K562 (cell line): Measurements from ENCODE around the gene VEGFA. TPM values are rescaled to one million over a fixed set of nuclear protein-coding genes. Genes with fewer than 3 reads are reported as not detected.

Experiments
- BHLHE40 ChIP-seq: IDR thresholded peaks from 2 replicates; pipeline ENCODE4 v1.6.1; 2011; ENCODE audit warnings: low read length, improper control_type of control experiment
- CBX8 ChIP-seq: fragments of 200-600 bp; sonication (generic); IDR thresholded peaks from 2 replicates; pipeline ENCODE4 v1.6.1; 2012; ENCODE audit warnings: borderline replicate concordance, mixed run types, low read depth, mild to moderate bottlenecking, moderate library complexity, mixed read lengths, low read length, control low read depth, inconsistent platforms; ENCODE audit not compliant: poor library complexity, severe bottlenecking; ENCODE audit errors: extremely low read depth
- DMBX1 ChIP-seq: fragments of 250-450 bp; sonication (Bioruptor Pico); IDR thresholded peaks from 2 replicates; pipeline ENCODE4 v1.8.0; 2022; ENCODE audit warnings: inconsistent platforms, mild to moderate bottlenecking, moderate library complexity, borderline replicate concordance
- DNMT1 ChIP-seq: fragments of 450-650 bp; IDR thresholded peaks from 2 replicates; pipeline ENCODE4 v1.6.1; 2016; ENCODE audit warnings: antibody characterized with exemption, mild to moderate bottlenecking
- ELF4 ChIP-seq: fragments of 450-650 bp; formaldehyde crosslinking; IDR thresholded peaks from 2 replicates; pipeline ENCODE4 v1.4.0; 2022; ENCODE audit warnings: missing genetic modification characterization
- EP400 ChIP-seq: fragments of 450-650 bp; IDR thresholded peaks from 2 replicates; pipeline ENCODE4 v1.6.1; 2017; ENCODE audit warnings: antibody characterized with exemption, mild to moderate bottlenecking, moderate library complexity
- ETS2 ChIP-seq: IDR thresholded peaks from 2 replicates; pipeline ENCODE4 v1.6.1; 2016; ENCODE audit warnings: borderline replicate concordance, missing genetic modification characterization, mild to moderate bottlenecking, moderate library complexity, missing compliant biosample characterization; ENCODE audit not compliant: poor library complexity, severe bottlenecking
- ETV6 ChIP-seq, 3 experiments: fragments of 150-350 bp in 1 of 3; sonication (generic) in 1 of 3; formaldehyde crosslinking in 1 of 3; IDR thresholded peaks; 2 replicates each; pipeline versions ENCODE4 v1.6.1 to v1.8.0; 2014 to 2022; ENCODE audit warnings: borderline replicate concordance in 2 of 3, low read depth in 2 of 3, antibody characterized with exemption in 1 of 3, low read length in 1 of 3, mild to moderate bottlenecking in 1 of 3, missing genetic modification reagents in 1 of 3
- FOSL1 ChIP-seq: fragments of 200-800 bp; sonication (Bioruptor generic); conservative IDR thresholded peaks from 2 replicates; pipeline ENCODE4 v1.6.1; 2016; ENCODE audit warnings: missing genetic modification characterization, missing compliant biosample characterization
- GABPB1 ChIP-seq: sonication (generic); formaldehyde crosslinking; IDR thresholded peaks from 2 replicates; pipeline ENCODE4 v1.8.0; 2022; ENCODE audit warnings: mild to moderate bottlenecking, missing genetic modification reagents
- LARP7 ChIP-seq: fragments of 450-650 bp; IDR thresholded peaks from 2 replicates; pipeline ENCODE4 v1.6.1; 2016
- MAZ ChIP-seq, 2 experiments: fragments of 450-650 bp in 1 of 2; sonication (generic) in 1 of 2; formaldehyde crosslinking; IDR thresholded peaks in 1 of 2; conservative IDR thresholded peaks in 1 of 2; 2 replicates each; pipeline versions ENCODE4 v1.4.0 to v1.5.0; 2020; ENCODE audit warnings: mild to moderate bottlenecking in 1 of 2, missing genetic modification reagents in 1 of 2
- POLR3A ChIP-seq: IDR thresholded peaks from 2 replicates; pipeline ENCODE4 v1.6.1; 2011; ENCODE audit warnings: borderline replicate concordance, mild to moderate bottlenecking, moderate library complexity; ENCODE audit not compliant: insufficient read length, insufficient read depth; ENCODE audit errors: extremely low read depth
- RHOXF2B ChIP-seq: fragments of 250-450 bp; sonication (Bioruptor Pico); conservative IDR thresholded peaks from 2 replicates; pipeline ENCODE4 v1.5.1; 2021
- RNF2 ChIP-seq: sonication (generic); IDR thresholded peaks from 2 replicates; pipeline ENCODE4 v1.6.1; 2016
- SMAD4 ChIP-seq: fragments of 250-450 bp; sonication (Bioruptor Pico); conservative IDR thresholded peaks from 2 replicates; pipeline ENCODE4 v1.8.0; 2021; ENCODE audit warnings: inconsistent platforms, mild to moderate bottlenecking, moderate library complexity
- SMARCA4 ChIP-seq: fragments of 450-650 bp; IDR thresholded peaks from 2 replicates; pipeline ENCODE4 v1.6.1; 2016
- SNIP1 ChIP-seq: fragments of 450-650 bp; IDR thresholded peaks from 2 replicates; pipeline ENCODE4 v1.7.1; 2017; ENCODE audit warnings: low read depth, mild to moderate bottlenecking
- SREBF2 ChIP-seq: sonication (generic); formaldehyde crosslinking; IDR thresholded peaks from 2 replicates; pipeline ENCODE4 v1.4.0; 2020; ENCODE audit warnings: mild to moderate bottlenecking, missing genetic modification reagents
- XRCC3 ChIP-seq: fragments of 450-650 bp; IDR thresholded peaks from 2 replicates; pipeline ENCODE4 v1.6.1; 2017; ENCODE audit warnings: mild to moderate bottlenecking, moderate library complexity
- polyA plus RNA-seq, 8 experiments: library from polyadenylated mRNA; depleted of rRNA in 4 of 8; stranded (reverse) in 5 of 8; unstranded in 3 of 8; fragments of >200 nt; fragmentation: Nextera tagmentation in 2 of 8; fragmentation: Illumina TruSeq in 1 of 8; extraction: Ambion mirVana in 2 of 8; extraction: Trizol in 1 of 8; gene quantifications; 2 replicates each; pipeline versions ENCODE4 v1.2.1 to v1.2.3, GENCODE V29; 2011 to 2014; ENCODE audit warnings: inconsistent platforms in 1 of 8, missing spikeins in 1 of 8
- total RNA-seq, 7 experiments: library from RNA; depleted of rRNA in 6 of 7; stranded (reverse); fragments of >200 nt in 6 of 7; fragmentation: Illumina TruSeq in 2 of 7; extraction: Trizol in 2 of 7; gene quantifications; 2 replicates each; pipeline versions ENCODE4 v1.2.1 to v1.2.3, GENCODE V29; 2011 to 2021; ENCODE audit warnings: low replicate concordance in 1 of 7
- TF ChIP-seq, protein P1 (sequence below): fragments of 450-650 bp; IDR thresholded peaks from 2 replicates; pipeline ENCODE4 v1.7.0; 2016; ENCODE audit warnings: borderline replicate concordance
- TF ChIP-seq, protein P2 (sequence below): sonication (generic); formaldehyde crosslinking; IDR thresholded peaks from 2 replicates; pipeline ENCODE4 v1.8.1; 2023; ENCODE audit warnings: mild to moderate bottlenecking, missing genetic modification reagents
- TF ChIP-seq, protein P3 (sequence below): sonication (generic); formaldehyde crosslinking; IDR thresholded peaks from 2 replicates; pipeline ENCODE4 v1.8.0; 2022; ENCODE audit warnings: mild to moderate bottlenecking, missing genetic modification reagents

Gene VEGFA
- total and polyA plus RNA-seq, 9 of the 15 experiments (the other 6 are each of a cell fraction or from before 2014, with no cell fraction given): 14.0 to 271 (median 124) TPM

DNA sequence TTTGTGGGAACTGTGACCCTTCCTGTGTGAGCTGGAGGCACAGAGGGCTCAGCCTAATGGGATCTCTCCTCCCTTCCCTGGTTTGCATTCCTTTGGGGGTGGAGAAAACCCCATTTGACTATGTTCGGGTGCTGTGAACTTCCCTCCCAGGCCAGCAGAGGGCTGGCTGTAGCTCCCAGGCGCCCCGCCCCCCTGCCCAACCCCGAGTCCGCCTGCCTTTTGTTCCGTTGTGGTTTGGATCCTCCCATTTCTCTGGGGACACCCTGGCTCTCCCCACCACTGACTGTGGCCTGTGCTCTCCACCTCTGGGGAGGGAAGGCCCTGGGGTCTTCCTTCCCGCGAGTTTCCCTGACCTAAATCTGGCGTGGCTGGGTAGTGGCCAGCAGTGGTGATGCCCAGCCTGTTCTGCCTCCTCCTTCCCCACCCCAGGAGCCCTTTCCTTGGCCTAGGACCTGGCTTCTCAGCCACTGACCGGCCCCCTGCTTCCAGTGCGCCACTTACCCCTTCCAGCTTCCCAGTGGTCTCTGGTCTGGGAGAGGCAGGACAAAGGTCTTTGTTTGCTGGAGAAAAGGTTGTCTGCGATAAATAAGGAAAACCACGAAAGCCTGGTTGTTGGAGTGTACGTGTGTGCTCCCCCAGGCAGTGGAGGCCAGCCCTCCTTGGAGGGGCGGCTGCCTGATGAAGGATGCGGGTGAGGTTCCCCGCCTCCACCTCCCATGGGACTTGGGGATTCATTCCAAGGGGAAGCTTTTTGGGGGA, 4.9 kb downstream of the VEGFA start (continued):
- TF ChIP-seq SNIP1 (no peak), CBX8 (no peak), GABPB1 (0 out of 2 replicates have a peak, but pooled peaks have one; percentile 37), BHLHE40 (no peak; the same call in 1 of the 2 replicates), SREBF2 (CRISPR knock-in tag) (no peak), DMBX1 (CRISPR knock-in tag) (no peak), RNF2 (no peak), SMARCA4 (no peak), FOSL1 (tag) (no peak), ETS2 (tag) (no peak), ETV6 (IDR thresholded peaks at IDR 0.05; ENCODE audit: borderline replicate concordance in 1 of 2, low read depth in 2 of 2, low read length in 1 of 2) (no peak), ETV6 (CRISPR knock-in tag; IDR thresholded peaks at IDR 0.05; ENCODE audit: borderline replicate concordance) (no peak), XRCC3 (no peak), ELF4 (CRISPR knock-in tag) (no peak), MAZ (CRISPR knock-in tag; conservative IDR thresholded peaks at IDR 0.05 in 1 of 2, IDR thresholded peaks at IDR 0.05 in 1 of 2) (peak; percentile 82), SMAD4 (CRISPR knock-in tag) (0 out of 2 replicates have a peak, but pooled peaks have one; percentile 49), LARP7 (no peak), RHOXF2B (CRISPR knock-in tag) (no peak), EP400 (no peak; the same call in 1 of the 2 replicates), DNMT1 (no peak), POLR3A (no peak)
- TF ChIP-seq, protein P1, sequence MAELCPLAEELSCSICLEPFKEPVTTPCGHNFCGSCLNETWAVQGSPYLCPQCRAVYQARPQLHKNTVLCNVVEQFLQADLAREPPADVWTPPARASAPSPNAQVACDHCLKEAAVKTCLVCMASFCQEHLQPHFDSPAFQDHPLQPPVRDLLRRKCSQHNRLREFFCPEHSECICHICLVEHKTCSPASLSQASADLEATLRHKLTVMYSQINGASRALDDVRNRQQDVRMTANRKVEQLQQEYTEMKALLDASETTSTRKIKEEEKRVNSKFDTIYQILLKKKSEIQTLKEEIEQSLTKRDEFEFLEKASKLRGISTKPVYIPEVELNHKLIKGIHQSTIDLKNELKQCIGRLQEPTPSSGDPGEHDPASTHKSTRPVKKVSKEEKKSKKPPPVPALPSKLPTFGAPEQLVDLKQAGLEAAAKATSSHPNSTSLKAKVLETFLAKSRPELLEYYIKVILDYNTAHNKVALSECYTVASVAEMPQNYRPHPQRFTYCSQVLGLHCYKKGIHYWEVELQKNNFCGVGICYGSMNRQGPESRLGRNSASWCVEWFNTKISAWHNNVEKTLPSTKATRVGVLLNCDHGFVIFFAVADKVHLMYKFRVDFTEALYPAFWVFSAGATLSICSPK: no peak
- TF ChIP-seq, protein P2, sequence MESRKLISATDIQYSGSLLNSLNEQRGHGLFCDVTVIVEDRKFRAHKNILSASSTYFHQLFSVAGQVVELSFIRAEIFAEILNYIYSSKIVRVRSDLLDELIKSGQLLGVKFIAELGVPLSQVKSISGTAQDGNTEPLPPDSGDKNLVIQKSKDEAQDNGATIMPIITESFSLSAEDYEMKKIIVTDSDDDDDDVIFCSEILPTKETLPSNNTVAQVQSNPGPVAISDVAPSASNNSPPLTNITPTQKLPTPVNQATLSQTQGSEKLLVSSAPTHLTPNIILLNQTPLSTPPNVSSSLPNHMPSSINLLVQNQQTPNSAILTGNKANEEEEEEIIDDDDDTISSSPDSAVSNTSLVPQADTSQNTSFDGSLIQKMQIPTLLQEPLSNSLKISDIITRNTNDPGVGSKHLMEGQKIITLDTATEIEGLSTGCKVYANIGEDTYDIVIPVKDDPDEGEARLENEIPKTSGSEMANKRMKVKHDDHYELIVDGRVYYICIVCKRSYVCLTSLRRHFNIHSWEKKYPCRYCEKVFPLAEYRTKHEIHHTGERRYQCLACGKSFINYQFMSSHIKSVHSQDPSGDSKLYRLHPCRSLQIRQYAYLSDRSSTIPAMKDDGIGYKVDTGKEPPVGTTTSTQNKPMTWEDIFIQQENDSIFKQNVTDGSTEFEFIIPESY (CRISPR knock-in tag): peak; percentile 58; the same call in 1 of the 2 replicates
- TF ChIP-seq, protein P3, sequence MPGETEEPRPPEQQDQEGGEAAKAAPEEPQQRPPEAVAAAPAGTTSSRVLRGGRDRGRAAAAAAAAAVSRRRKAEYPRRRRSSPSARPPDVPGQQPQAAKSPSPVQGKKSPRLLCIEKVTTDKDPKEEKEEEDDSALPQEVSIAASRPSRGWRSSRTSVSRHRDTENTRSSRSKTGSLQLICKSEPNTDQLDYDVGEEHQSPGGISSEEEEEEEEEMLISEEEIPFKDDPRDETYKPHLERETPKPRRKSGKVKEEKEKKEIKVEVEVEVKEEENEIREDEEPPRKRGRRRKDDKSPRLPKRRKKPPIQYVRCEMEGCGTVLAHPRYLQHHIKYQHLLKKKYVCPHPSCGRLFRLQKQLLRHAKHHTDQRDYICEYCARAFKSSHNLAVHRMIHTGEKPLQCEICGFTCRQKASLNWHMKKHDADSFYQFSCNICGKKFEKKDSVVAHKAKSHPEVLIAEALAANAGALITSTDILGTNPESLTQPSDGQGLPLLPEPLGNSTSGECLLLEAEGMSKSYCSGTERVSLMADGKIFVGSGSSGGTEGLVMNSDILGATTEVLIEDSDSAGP (CRISPR knock-in tag): no peak
